Parathyroid adenoma (tissue), 2 donors: Measurements from ENCODE around the gene MYL1.

Experiments used
- H2AFZ ChIP-seq: fragments of 300-600 bp; sonication (generic); one replicate; pipeline ENCODE4 v1.7.0; 2017; ENCODE audit warnings: antibody characterized with exemption, mild to moderate bottlenecking
- H3K27ac ChIP-seq: fragments of 300-600 bp; sonication (generic); one replicate; pipeline ENCODE4 v1.7.0; 2017
- H3K27me3 ChIP-seq: fragments of 300-600 bp; sonication (generic); one replicate; pipeline ENCODE4 v1.7.0; 2017; ENCODE audit warnings: low read length; ENCODE audit not compliant: control insufficient read depth, insufficient read depth
- H3K36me3 ChIP-seq: fragments of 300-600 bp; sonication (generic); one replicate; pipeline ENCODE4 v1.7.0; 2017; ENCODE audit warnings: low read length; ENCODE audit not compliant: control insufficient read depth, insufficient read depth
- H3K4me1 ChIP-seq: fragments of 300-600 bp; sonication (generic); one replicate; pipeline ENCODE4 v1.7.0; 2017; ENCODE audit warnings: control low read depth
- H3K4me2 ChIP-seq: fragments of 300-600 bp; sonication (generic); one replicate; pipeline ENCODE4 v1.7.0; 2017; ENCODE audit warnings: low read length
- H3K4me3 ChIP-seq: fragments of 300-600 bp; sonication (generic); one replicate; pipeline ENCODE4 v1.7.0; 2017; ENCODE audit warnings: low read depth, low read length
- H3K79me2 ChIP-seq: fragments of 300-600 bp; sonication (generic); one replicate; pipeline ENCODE4 v1.7.0; 2017; ENCODE audit warnings: control low read depth
- H3K9ac ChIP-seq: fragments of 300-600 bp; sonication (generic); one replicate; pipeline ENCODE4 v1.7.0; 2017; ENCODE audit warnings: mild to moderate bottlenecking
- H3K9me3 ChIP-seq: fragments of 300-600 bp; sonication (generic); one replicate; pipeline ENCODE4 v1.7.0; 2017; ENCODE audit warnings: low read length; ENCODE audit not compliant: control insufficient read depth
- TF ChIP-seq, protein P1 (sequence below): fragments of 300-600 bp; sonication (generic); IDR thresholded peaks from one replicate; pipeline ENCODE4 v1.7.0; 2017; ENCODE audit warnings: antibody characterized with exemption, mild to moderate bottlenecking
- donor health status: primary hyperparathyroidism.

MYL1 gene

DNA sequence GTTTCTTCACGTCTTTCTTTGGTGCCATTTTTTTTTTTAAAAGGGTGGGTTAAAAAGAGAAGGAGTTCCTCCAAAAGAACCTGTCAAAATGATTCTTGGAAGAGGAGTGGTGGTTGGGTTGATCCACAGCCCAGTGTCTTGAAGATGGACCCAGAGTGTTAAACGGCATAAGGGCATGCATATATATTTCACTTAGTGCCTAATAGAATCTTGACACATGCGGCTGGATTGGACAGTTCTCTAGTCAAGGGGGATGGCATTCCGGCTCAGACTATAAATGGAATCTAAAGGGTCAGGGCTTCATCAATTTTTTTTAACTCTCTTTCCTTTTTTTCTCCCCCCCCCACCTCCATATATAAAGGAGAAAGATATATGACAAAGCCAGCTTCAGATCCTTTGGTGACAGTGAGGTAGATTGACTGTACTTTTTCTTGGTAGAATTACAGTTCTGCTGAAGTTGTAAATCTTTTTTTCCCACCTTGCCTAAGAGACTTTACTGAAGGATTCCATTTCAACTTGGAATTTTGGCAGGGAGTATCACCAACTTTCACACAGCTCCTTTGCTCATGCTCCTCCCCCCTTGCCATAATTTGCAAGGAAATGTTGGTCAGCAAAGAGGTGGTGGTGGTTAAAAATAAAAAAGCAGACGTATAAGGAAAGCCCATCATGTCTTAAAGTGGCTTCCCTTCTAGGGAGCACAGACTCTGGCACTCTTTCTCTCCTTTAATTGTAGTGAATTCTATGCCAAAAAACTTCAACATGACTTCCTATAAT is at the start of gene MYL1:
Gene MYL1, minus strand, starts transcription at position 160 of the 774 bp plus-strand sequence. Its CDS starts 132 bp downstream, at position 28.
- H3K27me3 ChIP-seq: no peaks in the 10 kb centered on the region
- no peak within 1 kb of the TSS for H3K9ac ChIP-seq
- H3K4me2 ChIP-seq: no peak within 1 kb of the TSS
- no peaks in the 10 kb centered on the region for H3K4me1 ChIP-seq
- no peak within 1 kb of the TSS for H3K27ac ChIP-seq
- no peaks in the 10 kb centered on the region for H3K9me3 ChIP-seq
- no peaks in the 10 kb centered on the region for H3K36me3 ChIP-seq
- no peaks in the 10 kb centered on the region for H3K79me2 ChIP-seq
- no peak within 1 kb of the TSS for H3K4me3 ChIP-seq
- H2AFZ ChIP-seq: no peak within 1 kb of the TSS
- TF ChIP-seq, protein P1, sequence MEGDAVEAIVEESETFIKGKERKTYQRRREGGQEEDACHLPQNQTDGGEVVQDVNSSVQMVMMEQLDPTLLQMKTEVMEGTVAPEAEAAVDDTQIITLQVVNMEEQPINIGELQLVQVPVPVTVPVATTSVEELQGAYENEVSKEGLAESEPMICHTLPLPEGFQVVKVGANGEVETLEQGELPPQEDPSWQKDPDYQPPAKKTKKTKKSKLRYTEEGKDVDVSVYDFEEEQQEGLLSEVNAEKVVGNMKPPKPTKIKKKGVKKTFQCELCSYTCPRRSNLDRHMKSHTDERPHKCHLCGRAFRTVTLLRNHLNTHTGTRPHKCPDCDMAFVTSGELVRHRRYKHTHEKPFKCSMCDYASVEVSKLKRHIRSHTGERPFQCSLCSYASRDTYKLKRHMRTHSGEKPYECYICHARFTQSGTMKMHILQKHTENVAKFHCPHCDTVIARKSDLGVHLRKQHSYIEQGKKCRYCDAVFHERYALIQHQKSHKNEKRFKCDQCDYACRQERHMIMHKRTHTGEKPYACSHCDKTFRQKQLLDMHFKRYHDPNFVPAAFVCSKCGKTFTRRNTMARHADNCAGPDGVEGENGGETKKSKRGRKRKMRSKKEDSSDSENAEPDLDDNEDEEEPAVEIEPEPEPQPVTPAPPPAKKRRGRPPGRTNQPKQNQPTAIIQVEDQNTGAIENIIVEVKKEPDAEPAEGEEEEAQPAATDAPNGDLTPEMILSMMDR: no peak

DNA sequence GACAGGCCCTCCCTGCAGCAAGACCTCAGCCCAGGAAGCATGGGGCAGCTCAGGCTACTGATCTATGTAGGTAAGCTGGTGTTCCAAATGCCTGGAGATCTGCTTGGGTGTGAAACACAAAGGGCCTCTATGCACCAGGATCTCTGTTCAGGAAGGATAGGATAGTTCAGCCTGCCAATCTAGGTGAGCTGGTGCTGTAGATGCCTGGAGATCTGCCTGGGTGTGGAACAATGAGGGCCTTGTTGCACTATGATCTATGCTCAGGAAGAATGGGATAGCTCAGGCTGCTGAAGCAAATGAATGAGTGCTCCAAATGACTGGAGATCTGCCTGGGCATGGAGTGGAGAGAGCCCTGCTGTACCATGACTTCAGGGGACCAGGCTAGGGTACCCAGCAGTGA is 48.9 kb upstream of the MYL1 start:
- TF ChIP-seq, protein P1: no peak

GRCh38 chr2:210363261-210363660 is 48.3 kb upstream of the MYL1 start:
- H3K4me1 ChIP-seq: no peaks in the 10 kb centered on the region

More for the DNA sequence above, 48.9 kb upstream of the MYL1 start:
- Histone ChIP-seq H3K27ac (no peak overlapping the region), H3K4me1 (no peaks in the 10 kb centered on the region), H3K4me2 (no peak overlapping the region), H3K27me3 (no peaks in the 10 kb centered on the region), H3K4me3 (no peak overlapping the region), H3K9me3 (no peaks in the 10 kb centered on the region), H3K9ac (no peak overlapping the region), H3K79me2 (no peaks in the 10 kb centered on the region), H3K36me3 (no peaks in the 10 kb centered on the region), H2AFZ (no peak overlapping the region)

GRCh38 chr2:210360412-210360811 is 45.4 kb upstream of the MYL1 start:
- Histone ChIP-seq H3K36me3 (no peaks in the 10 kb centered on the region), H3K4me2 (no peak overlapping the region), H3K9me3 (no peaks in the 10 kb centered on the region), H3K4me3 (no peak overlapping the region), H2AFZ (no peak overlapping the region), H3K79me2 (no peaks in the 10 kb centered on the region), H3K27ac (no peak overlapping the region), H3K27me3 (no peaks in the 10 kb centered on the region), H3K4me1 (no peaks in the 10 kb centered on the region), H3K9ac (no peak overlapping the region)
- TF ChIP-seq, protein P1: no peak

More at GRCh38 chr2:210363261-210363660, 48.3 kb upstream of the MYL1 start:
- Histone ChIP-seq H3K36me3 (no peaks in the 10 kb centered on the region), H3K4me3 (no peak overlapping the region), H2AFZ (no peak overlapping the region), H3K79me2 (no peaks in the 10 kb centered on the region), H3K27ac (no peak overlapping the region), H3K9ac (no peak overlapping the region), H3K27me3 (no peaks in the 10 kb centered on the region), H3K4me2 (no peak overlapping the region), H3K9me3 (no peaks in the 10 kb centered on the region)
- TF ChIP-seq, protein P1: no peak

DNA sequence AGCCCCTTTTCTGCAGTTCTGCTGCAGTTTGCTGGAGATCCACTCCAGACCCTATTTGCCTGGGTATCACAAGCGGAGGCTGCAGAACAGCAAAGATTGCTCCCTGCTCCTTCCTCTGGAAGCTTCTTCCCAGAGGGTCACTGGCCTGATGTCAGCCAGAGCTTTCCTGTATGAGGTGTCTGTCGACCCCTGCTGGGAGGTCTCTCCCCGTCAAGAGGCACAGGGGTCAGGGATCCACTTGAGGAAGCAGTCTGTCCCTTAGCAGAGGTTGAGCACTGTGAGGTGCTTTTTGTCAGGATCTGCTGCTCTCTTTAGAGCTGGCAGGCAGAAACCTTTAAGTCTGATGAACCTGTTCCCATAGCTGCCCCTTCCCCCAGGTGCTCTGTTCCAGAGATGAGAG is 42.0 kb upstream of the MYL1 start:
- Histone ChIP-seq H3K27me3 (no peaks in the 10 kb centered on the region), H3K4me2 (no peak overlapping the region), H3K36me3 (no peaks in the 10 kb centered on the region), H2AFZ (no peak overlapping the region), H3K4me1 (no peaks in the 10 kb centered on the region), H3K4me3 (no peak overlapping the region), H3K9ac (no peak overlapping the region), H3K9me3 (no peaks in the 10 kb centered on the region), H3K79me2 (peaks cover 2% of the 10 kb centered on the region), H3K27ac (no peak overlapping the region)
- TF ChIP-seq, protein P1: no peak
